Activated CD8-positive, alpha-beta memory T cell treated with anti-CD3 and anti-CD28 coated beads for 1 hour (primary cell): ENCODE data around the gene KCNQ1OT1.

Experiments
- DNase-seq, 2 donors: peaks; one replicate each; pipeline ENCODE4 v3.0.0-alpha.2; 2020; ENCODE audit warnings: low read depth in 1 of 2; ENCODE audit errors: extremely low read depth in 1 of 2

The KCNQ1OT1 gene

GRCh38 chr11:2584812-2585565, 114.8 kb downstream of the KCNQ1OT1 start:
- DNase-seq: no peak

GRCh38 chr11:2584434-2584811, 115.4 kb downstream of the KCNQ1OT1 start:
- no peak for DNase-seq

GRCh38 chr11:2583605-2583958, 116.2 kb downstream of the KCNQ1OT1 start:
- no peak for DNase-seq

- DNase-seq: no peak
These were observed 116.7 kb downstream of the KCNQ1OT1 start for GRCh38 chr11:2582946-2583604.

- no peak for DNase-seq
These were observed 117.3 kb downstream of the KCNQ1OT1 start for GRCh38 chr11:2582351-2582945.

GRCh38 chr11:2581931-2582350, 117.9 kb downstream of the KCNQ1OT1 start:
- no peak for DNase-seq

GRCh38 chr11:2581151-2581930, 118.5 kb downstream of the KCNQ1OT1 start:
- DNase-seq: no peak

GRCh38 chr11:2580571-2581001, 119.2 kb downstream of the KCNQ1OT1 start:
- no peak for DNase-seq

GRCh38 chr11:2580061-2580421, 119.8 kb downstream of the KCNQ1OT1 start:
- no peak for DNase-seq

- DNase-seq: no peak
These were observed 120.3 kb downstream of the KCNQ1OT1 start for GRCh38 chr11:2579315-2580060.

- no peak for DNase-seq
These were observed 120.9 kb downstream of the KCNQ1OT1 start for GRCh38 chr11:2578929-2579270.

- no peak for DNase-seq
These were observed 121.5 kb downstream of the KCNQ1OT1 start for GRCh38 chr11:2577991-2578928.

- no peak for DNase-seq
These were observed 122.5 kb downstream of the KCNQ1OT1 start for GRCh38 chr11:2577031-2577990.

- no peak for DNase-seq
These were observed 123.2 kb downstream of the KCNQ1OT1 start for GRCh38 chr11:2576549-2576948.

- no peak for DNase-seq
These were observed 123.7 kb downstream of the KCNQ1OT1 start for GRCh38 chr11:2576111-2576510.

- no peak for DNase-seq
These were observed 124.2 kb downstream of the KCNQ1OT1 start for GRCh38 chr11:2575591-2576051.

- no peak for DNase-seq
These were observed 125.0 kb downstream of the KCNQ1OT1 start for GRCh38 chr11:2574553-2575535.
